HepG2 (cell line): ENCODE data around the gene GSKIP. TPM values are rescaled to one million over a fixed set of nuclear protein-coding genes. Genes with fewer than 3 reads are reported as not detected.

Source experiments
- EZH2 ChIP-seq: conservative IDR thresholded peaks from 2 replicates; pipeline ENCODE4 v1.6.1; 2012; ENCODE audit warnings: mild to moderate bottlenecking, low read depth, low read length, moderate library complexity
- GTF3A ChIP-seq: sonication (generic); formaldehyde crosslinking; conservative IDR thresholded peaks from 2 replicates; pipeline ENCODE4 v1.4.0; 2020; ENCODE audit warnings: mild to moderate bottlenecking, missing genetic modification reagents
- PCBP1 ChIP-seq: fragments of 200-400 bp; formaldehyde crosslinking; IDR thresholded peaks from 2 replicates; pipeline ENCODE4 v1.6.1; 2017; ENCODE audit warnings: mild to moderate bottlenecking, low read depth, low read length, borderline replicate concordance
- PPARG ChIP-seq: conservative IDR thresholded peaks from 2 replicates; pipeline ENCODE4 v1.6.1; 2016; ENCODE audit warnings: missing biosample characterization, missing genetic modification reagents
- SMC3 ChIP-seq: IDR thresholded peaks from 2 replicates; pipeline ENCODE4 v1.6.1; 2011; ENCODE audit warnings: low read length, improper control_type of control experiment
- SRSF9 ChIP-seq: fragments of 200-400 bp; formaldehyde crosslinking; IDR thresholded peaks from 2 replicates; pipeline ENCODE4 v1.6.1; 2018; ENCODE audit warnings: borderline replicate concordance, mild to moderate bottlenecking, low read depth, low read length; ENCODE audit not compliant: insufficient read depth, poor library complexity, severe bottlenecking
- SYNCRIP ChIP-seq: fragments of 200-400 bp; formaldehyde crosslinking; IDR thresholded peaks from 2 replicates; pipeline ENCODE4 v1.6.1; 2018; ENCODE audit warnings: mild to moderate bottlenecking, low read depth, low read length; ENCODE audit not compliant: insufficient read depth
- ZBTB21 ChIP-seq: sonication (generic); formaldehyde crosslinking; IDR thresholded peaks from 2 replicates; pipeline ENCODE4 v1.4.0; 2020; ENCODE audit warnings: missing genetic modification reagents
- ZFP36L1 ChIP-seq: sonication (generic); formaldehyde crosslinking; IDR thresholded peaks from 2 replicates; pipeline ENCODE4 v1.8.0; 2022; ENCODE audit warnings: mild to moderate bottlenecking, missing genetic modification reagents, moderate library complexity
- ZMYM4 ChIP-seq: sonication (generic); formaldehyde crosslinking; IDR thresholded peaks from 2 replicates; pipeline ENCODE4 v1.8.1; 2023; ENCODE audit warnings: mild to moderate bottlenecking, missing genetic modification reagents
- ZNF343 ChIP-seq: sonication (generic); formaldehyde crosslinking; IDR thresholded peaks from 2 replicates; pipeline ENCODE4 v1.4.0; 2020; ENCODE audit warnings: mild to moderate bottlenecking, missing genetic modification reagents
- ZNF615 ChIP-seq: sonication (generic); formaldehyde crosslinking; IDR thresholded peaks from 2 replicates; pipeline ENCODE4 v1.5.0; 2020; ENCODE audit warnings: mild to moderate bottlenecking, missing genetic modification reagents, borderline replicate concordance
- ZNF891 ChIP-seq: sonication (generic); formaldehyde crosslinking; IDR thresholded peaks from 2 replicates; pipeline ENCODE4 v1.5.0; 2020; ENCODE audit warnings: mild to moderate bottlenecking, missing genetic modification reagents
- ZSCAN20 ChIP-seq: sonication (generic); formaldehyde crosslinking; IDR thresholded peaks from 2 replicates; pipeline ENCODE4 v1.4.0; 2020; ENCODE audit warnings: missing genetic modification reagents, mild to moderate bottlenecking, borderline replicate concordance
- polyA plus RNA-seq, 8 experiments: library from polyadenylated mRNA; depleted of rRNA in 3 of 8; stranded (reverse) in 7 of 8; unstranded in 1 of 8; fragments of >200 nt; fragmentation: Illumina TruSeq in 4 of 8; extraction: Trizol in 4 of 8; gene quantifications; 2 replicates each; pipeline versions ENCODE4 v1.2.1 to v1.2.3, GENCODE V29; 2011 to 2016; ENCODE audit warnings: low read depth in 4 of 8, missing spikeins in 1 of 8, mixed read lengths in 1 of 8; ENCODE audit not compliant: insufficient read depth in 1 of 8
- total RNA-seq, 5 experiments: library from RNA; depleted of rRNA; stranded (reverse); fragments of >200 nt; fragmentation: Illumina TruSeq; extraction: Trizol; gene quantifications; 2 replicates each; pipeline ENCODE4 v1.2.3, GENCODE V29; 2016; ENCODE audit warnings: low read depth in 1 of 5
- TF ChIP-seq, protein P1 (sequence below): sonication (generic); formaldehyde crosslinking; IDR thresholded peaks from 2 replicates; pipeline ENCODE4 v1.5.1; 2020; ENCODE audit warnings: missing genetic modification reagents, mild to moderate bottlenecking, borderline replicate concordance
- TF ChIP-seq, protein P2 (sequence below): sonication (generic); formaldehyde crosslinking; IDR thresholded peaks from 2 replicates; pipeline ENCODE4 v1.4.0; 2020; ENCODE audit warnings: missing genetic modification reagents, mild to moderate bottlenecking, borderline replicate concordance
- TF ChIP-seq, protein P3 (sequence below): sonication (generic); formaldehyde crosslinking; IDR thresholded peaks from 2 replicates; pipeline ENCODE4 v1.4.0; 2020; ENCODE audit warnings: missing genetic modification reagents
- TF ChIP-seq, protein P4 (sequence below): sonication (generic); formaldehyde crosslinking; IDR thresholded peaks from 2 replicates; pipeline ENCODE4 v1.4.0; 2020; ENCODE audit warnings: missing genetic modification reagents, borderline replicate concordance

GSKIP gene
- total and polyA plus RNA-seq, 2 of the 13 experiments (the other 11 are each of a cell fraction or from before 2014, with no cell fraction given), result 12.5 to 27.3 TPM

DNA sequence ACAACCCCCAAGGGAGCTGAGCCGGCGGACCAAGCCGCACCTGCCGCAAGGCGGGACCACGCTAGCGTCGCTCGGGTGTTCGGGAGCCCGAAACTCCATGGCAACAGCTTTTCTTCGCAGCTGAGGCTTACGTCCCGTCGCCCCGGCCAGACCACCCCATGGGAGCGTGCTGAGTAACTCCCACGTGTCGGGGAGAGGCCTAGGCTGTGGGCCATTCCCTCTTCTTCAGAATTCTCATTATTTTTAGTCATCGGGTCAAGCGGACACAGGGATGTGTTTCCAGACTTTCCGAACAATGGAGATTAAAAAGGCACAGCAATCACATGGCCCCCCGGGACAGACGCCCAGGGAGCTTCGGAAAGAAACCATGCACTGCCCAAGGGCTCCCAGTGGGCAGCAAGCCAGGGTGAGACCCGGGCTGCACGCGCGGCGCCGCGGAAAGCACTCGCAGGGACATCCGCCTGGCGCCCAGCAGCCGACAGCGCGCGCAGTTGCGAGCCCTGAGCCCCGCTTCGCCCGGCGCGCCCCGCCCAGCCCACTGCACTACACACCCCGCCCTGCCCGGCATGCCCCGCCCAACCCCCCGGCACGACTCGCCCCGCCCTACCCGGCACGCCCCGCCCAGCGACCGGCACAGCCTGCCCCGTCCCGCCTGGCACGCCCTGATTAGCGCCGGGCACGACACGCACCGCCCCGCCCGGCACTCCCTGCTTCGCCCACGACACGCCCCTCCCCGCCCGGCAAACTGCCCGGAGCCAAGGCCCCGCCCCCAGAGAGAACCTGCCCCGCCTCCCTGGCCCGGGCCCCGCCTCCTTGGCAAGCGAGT, 28.2 kb downstream of the GSKIP start (continued):
- TF ChIP-seq, protein P1, sequence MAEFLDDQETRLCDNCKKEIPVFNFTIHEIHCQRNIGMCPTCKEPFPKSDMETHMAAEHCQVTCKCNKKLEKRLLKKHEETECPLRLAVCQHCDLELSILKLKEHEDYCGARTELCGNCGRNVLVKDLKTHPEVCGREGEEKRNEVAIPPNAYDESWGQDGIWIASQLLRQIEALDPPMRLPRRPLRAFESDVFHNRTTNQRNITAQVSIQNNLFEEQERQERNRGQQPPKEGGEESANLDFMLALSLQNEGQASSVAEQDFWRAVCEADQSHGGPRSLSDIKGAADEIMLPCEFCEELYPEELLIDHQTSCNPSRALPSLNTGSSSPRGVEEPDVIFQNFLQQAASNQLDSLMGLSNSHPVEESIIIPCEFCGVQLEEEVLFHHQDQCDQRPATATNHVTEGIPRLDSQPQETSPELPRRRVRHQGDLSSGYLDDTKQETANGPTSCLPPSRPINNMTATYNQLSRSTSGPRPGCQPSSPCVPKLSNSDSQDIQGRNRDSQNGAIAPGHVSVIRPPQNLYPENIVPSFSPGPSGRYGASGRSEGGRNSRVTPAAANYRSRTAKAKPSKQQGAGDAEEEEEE (CRISPR knock-in tag), result no peak
- TF ChIP-seq GTF3A (no peak), EZH2 (no peak), ZNF891 (CRISPR knock-in tag) (peak; percentile 83; the same call in 1 of the 2 replicates), ZMYM4 (0 out of 2 replicates have a peak, but pooled peaks have one; percentile 6), SMC3 (no peak), ZNF615 (CRISPR knock-in tag) (no peak), ZFP36L1 (CRISPR knock-in tag) (0 out of 2 replicates have a peak, but pooled peaks have one; percentile 53), SRSF9 (no peak), SYNCRIP (no peak), ZNF343 (CRISPR knock-in tag) (no peak), ZBTB21 (no peak), ZSCAN20 (CRISPR knock-in tag) (0 out of 2 replicates have a peak, but pooled peaks have one; percentile 24), PPARG (CRISPR knock-in tag) (0 out of 2 replicates have a peak, but pooled peaks have one; percentile 8), PCBP1 (no peak)
- TF ChIP-seq, protein P2, sequence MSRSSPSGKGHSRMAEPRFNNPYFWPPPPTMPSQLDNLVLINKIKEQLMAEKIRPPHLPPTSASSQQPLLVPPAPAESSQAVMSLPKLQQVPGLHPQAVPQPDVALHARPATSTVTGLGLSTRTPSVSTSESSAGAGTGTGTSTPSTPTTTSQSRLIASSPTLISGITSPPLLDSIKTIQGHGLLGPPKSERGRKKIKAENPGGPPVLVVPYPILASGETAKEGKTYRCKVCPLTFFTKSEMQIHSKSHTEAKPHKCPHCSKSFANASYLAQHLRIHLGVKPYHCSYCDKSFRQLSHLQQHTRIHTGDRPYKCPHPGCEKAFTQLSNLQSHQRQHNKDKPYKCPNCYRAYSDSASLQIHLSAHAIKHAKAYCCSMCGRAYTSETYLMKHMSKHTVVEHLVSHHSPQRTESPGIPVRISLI (CRISPR knock-in tag), result no peak
- TF ChIP-seq, protein P3, sequence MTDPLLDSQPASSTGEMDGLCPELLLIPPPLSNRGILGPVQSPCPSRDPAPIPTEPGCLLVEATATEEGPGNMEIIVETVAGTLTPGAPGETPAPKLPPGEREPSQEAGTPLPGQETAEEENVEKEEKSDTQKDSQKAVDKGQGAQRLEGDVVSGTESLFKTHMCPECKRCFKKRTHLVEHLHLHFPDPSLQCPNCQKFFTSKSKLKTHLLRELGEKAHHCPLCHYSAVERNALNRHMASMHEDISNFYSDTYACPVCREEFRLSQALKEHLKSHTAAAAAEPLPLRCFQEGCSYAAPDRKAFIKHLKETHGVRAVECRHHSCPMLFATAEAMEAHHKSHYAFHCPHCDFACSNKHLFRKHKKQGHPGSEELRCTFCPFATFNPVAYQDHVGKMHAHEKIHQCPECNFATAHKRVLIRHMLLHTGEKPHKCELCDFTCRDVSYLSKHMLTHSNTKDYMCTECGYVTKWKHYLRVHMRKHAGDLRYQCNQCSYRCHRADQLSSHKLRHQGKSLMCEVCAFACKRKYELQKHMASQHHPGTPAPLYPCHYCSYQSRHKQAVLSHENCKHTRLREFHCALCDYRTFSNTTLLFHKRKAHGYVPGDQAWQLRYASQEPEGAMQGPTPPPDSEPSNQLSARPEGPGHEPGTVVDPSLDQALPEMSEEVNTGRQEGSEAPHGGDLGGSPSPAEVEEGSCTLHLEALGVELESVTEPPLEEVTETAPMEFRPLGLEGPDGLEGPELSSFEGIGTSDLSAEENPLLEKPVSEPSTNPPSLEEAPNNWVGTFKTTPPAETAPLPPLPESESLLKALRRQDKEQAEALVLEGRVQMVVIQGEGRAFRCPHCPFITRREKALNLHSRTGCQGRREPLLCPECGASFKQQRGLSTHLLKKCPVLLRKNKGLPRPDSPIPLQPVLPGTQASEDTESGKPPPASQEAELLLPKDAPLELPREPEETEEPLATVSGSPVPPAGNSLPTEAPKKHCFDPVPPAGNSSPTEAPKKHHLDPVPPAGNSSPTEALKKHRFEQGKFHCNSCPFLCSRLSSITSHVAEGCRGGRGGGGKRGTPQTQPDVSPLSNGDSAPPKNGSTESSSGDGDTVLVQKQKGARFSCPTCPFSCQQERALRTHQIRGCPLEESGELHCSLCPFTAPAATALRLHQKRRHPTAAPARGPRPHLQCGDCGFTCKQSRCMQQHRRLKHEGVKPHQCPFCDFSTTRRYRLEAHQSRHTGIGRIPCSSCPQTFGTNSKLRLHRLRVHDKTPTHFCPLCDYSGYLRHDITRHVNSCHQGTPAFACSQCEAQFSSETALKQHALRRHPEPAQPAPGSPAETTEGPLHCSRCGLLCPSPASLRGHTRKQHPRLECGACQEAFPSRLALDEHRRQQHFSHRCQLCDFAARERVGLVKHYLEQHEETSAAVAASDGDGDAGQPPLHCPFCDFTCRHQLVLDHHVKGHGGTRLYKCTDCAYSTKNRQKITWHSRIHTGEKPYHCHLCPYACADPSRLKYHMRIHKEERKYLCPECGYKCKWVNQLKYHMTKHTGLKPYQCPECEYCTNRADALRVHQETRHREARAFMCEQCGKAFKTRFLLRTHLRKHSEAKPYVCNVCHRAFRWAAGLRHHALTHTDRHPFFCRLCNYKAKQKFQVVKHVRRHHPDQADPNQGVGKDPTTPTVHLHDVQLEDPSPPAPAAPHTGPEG (CRISPR knock-in tag), result no peak
- TF ChIP-seq, protein P4, sequence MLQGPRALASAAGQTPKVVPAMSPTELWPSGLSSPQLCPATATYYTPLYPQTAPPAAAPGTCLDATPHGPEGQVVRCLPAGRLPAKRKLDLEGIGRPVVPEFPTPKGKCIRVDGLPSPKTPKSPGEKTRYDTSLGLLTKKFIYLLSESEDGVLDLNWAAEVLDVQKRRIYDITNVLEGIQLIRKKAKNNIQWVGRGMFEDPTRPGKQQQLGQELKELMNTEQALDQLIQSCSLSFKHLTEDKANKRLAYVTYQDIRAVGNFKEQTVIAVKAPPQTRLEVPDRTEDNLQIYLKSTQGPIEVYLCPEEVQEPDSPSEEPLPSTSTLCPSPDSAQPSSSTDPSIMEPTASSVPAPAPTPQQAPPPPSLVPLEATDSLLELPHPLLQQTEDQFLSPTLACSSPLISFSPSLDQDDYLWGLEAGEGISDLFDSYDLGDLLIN (CRISPR knock-in tag), result no peak
